ENCODE results near the gene COASY. TPM values are rescaled to one million over a fixed set of nuclear protein-coding genes. Genes with fewer than 3 reads are reported as not detected.

Gene COASY
- total and polyA plus RNA-seq, 4 donors = 25.9 to 93.2 (median 64.3) TPM

GRCh38 chr17:42571435-42572225, 9.7 kb downstream of the COASY start:
- DNase-seq (no peak), ATAC-seq (ENCODE audit: insufficient read depth, low FRiP score) (no peak)
- Histone ChIP-seq H3K9me3 (ENCODE audit: control insufficient read depth in 4 of 4, insufficient read depth in 3 of 4, low read length in 3 of 4) (no peaks in the 10 kb centered on the region), H3K4me3 (no peak overlapping the region), H3K27me3 (ENCODE audit: control insufficient read depth in 3 of 3, insufficient read depth in 3 of 3, low read length in 2 of 3) (no peaks in the 10 kb centered on the region), H3K27ac (ENCODE audit: low read depth in 1 of 2, low read length in 1 of 2) (peak overlapping the region in 1 of 2 donors; percentile 20), H3K9ac (ENCODE audit: insufficient read depth in 1 of 2, low read length in 2 of 2) (no peak overlapping the region), H3K4me1 (ENCODE audit: control insufficient read depth in 5 of 5, insufficient read depth in 5 of 5, low read length in 5 of 5) (peaks cover 0 to 17% (median 2%) of the 10 kb centered on the region in 5 donors), H3K36me3 (ENCODE audit: control insufficient read depth in 4 of 4, insufficient read depth in 4 of 4, low read length in 4 of 4) (peaks cover 27 to 53% (median 42%) of the 10 kb centered on the region in 4 donors)
- no peak for TF ChIP-seq CTCF (IDR thresholded peaks at IDR 0.05; ENCODE audit: control extremely low read depth, extremely low read depth)
- WGBS, 2 donors = 67 to 89% methylated on average over 12 of the region's 12 CpGs

DNA sequence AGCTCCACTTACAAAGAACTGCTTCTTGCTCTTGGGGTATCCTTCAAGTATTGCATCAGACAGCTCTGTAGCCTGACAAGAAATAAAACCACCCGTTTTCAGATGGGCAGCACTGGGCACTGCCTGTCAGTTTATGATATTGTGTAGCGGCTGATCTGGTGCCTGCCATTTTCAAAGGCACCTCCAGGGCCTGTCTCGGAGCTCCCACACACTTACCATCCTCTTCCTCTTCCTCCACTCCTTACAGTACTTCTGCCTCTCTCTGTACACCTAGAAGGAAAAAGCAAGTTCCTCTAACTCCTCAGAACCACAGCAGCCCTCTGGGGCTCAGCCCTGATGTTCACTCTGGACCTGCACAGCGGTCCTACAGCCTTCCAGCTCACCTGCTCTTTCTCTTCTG, 11.1 kb downstream of the COASY start:
- Histone ChIP-seq H3K4me3 (no peak overlapping the region), H3K27ac (ENCODE audit: low read depth in 1 of 2, low read length in 1 of 2) (no peak overlapping the region), H3K9me3 (ENCODE audit: control insufficient read depth in 4 of 4, insufficient read depth in 3 of 4, low read length in 3 of 4) (no peaks in the 10 kb centered on the region), H3K9ac (ENCODE audit: insufficient read depth in 1 of 2, low read length in 2 of 2) (no peak overlapping the region), H3K36me3 (ENCODE audit: control insufficient read depth in 4 of 4, insufficient read depth in 4 of 4, low read length in 4 of 4) (peaks cover 27 to 53% (median 42%) of the 10 kb centered on the region in 4 donors), H3K27me3 (ENCODE audit: control insufficient read depth in 3 of 3, insufficient read depth in 3 of 3, low read length in 2 of 3) (no peaks in the 10 kb centered on the region), H3K4me1 (ENCODE audit: control insufficient read depth in 5 of 5, insufficient read depth in 5 of 5, low read length in 5 of 5) (peaks cover 0 to 19% (median 6%) of the 10 kb centered on the region in 5 donors)
- TF ChIP-seq CTCF (IDR thresholded peaks at IDR 0.05; ENCODE audit: control extremely low read depth, extremely low read depth) = no peak
- ATAC-seq (ENCODE audit: insufficient read depth, low FRiP score) (no peak), DNase-seq (no peak)
- 64 to 81% methylated on average over 4 of the region's 4 CpGs for WGBS, 2 donors

DNA sequence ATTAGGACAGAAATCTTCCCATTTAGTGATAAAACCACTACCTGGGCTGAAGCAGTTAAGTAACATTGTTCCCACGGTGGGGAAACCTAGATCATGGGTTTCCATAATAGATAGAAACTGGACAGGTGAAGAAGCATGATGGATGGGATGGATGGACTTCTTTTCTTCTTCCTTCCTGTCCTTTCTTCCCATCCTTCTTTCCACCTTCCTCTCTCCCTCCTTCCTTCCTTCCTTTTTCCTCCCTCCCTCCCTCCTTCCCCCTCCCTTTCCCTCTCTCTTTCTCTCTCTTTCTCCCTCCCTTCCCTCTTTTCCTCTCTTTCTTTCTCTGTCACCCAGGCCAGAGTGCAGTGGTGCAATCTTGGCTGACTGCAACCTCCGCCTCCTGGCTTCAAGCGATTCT, 12.5 kb downstream of the COASY start:
- DNase-seq (no peak), ATAC-seq (ENCODE audit: insufficient read depth, low FRiP score) (no peak)
- TF ChIP-seq CTCF (IDR thresholded peaks at IDR 0.05; ENCODE audit: control extremely low read depth, extremely low read depth) = no peak
- Histone ChIP-seq H3K27me3 (ENCODE audit: control insufficient read depth in 3 of 3, insufficient read depth in 3 of 3, low read length in 2 of 3) (no peaks in the 10 kb centered on the region), H3K36me3 (ENCODE audit: control insufficient read depth in 4 of 4, insufficient read depth in 4 of 4, low read length in 4 of 4) (peaks cover 22 to 48% (median 33%) of the 10 kb centered on the region in 4 donors), H3K9me3 (ENCODE audit: control insufficient read depth in 4 of 4, insufficient read depth in 3 of 4, low read length in 3 of 4) (no peaks in the 10 kb centered on the region), H3K27ac (ENCODE audit: low read depth in 1 of 2, low read length in 1 of 2) (no peak overlapping the region), H3K4me1 (ENCODE audit: control insufficient read depth in 5 of 5, insufficient read depth in 5 of 5, low read length in 5 of 5) (peaks cover 0 to 23% (median 11%) of the 10 kb centered on the region in 5 donors), H3K9ac (ENCODE audit: insufficient read depth in 1 of 2, low read length in 2 of 2) (no peak overlapping the region), H3K4me3 (no peak overlapping the region)
- 75 to 76% methylated on average over 3 of the region's 3 CpGs for WGBS, 2 donors
